ENCODE measurements around the gene COL6A1.
A peak's percentile ranks its signal among the peaks of the same experiment; 100 is the strongest.

COL6A1 gene

GRCh38 chr21:46035809-46036695, 54.5 kb downstream of the COL6A1 start:
- in situ Hi-C loops (cut with HindIII; ENCODE audit: low pct_ligation_motif_present, low sequenced_read_pairs): no loop called here
- H3K4me3 ChIP-seq (ENCODE audit: low read depth, low read length): no peak overlapping the region
- H3K36me3 ChIP-seq (replicated peaks): no peaks in the 10 kb centered on the region
- peak; percentile 40 for DNase-seq
- peak overlapping the region; percentile 17 for H3K27ac ChIP-seq
- no peak for TF ChIP-seq CTCF (IDR thresholded peaks at IDR 0.05; ENCODE audit: low read depth, low read length, missing control alignments)
- H3K27me3 ChIP-seq (replicated peaks): no peaks in the 10 kb centered on the region

GRCh38 chr21:46036696-46037330, 55.2 kb downstream of the COL6A1 start:
- no peaks in the 10 kb centered on the region for H3K36me3 ChIP-seq (replicated peaks)
- no peak for TF ChIP-seq CTCF (IDR thresholded peaks at IDR 0.05; ENCODE audit: low read depth, low read length, missing control alignments)
- H3K27ac ChIP-seq: peak overlapping the region; percentile 17
- in situ Hi-C loops (cut with HindIII; ENCODE audit: low pct_ligation_motif_present, low sequenced_read_pairs): no loop called here
- H3K4me3 ChIP-seq (ENCODE audit: low read depth, low read length): no peak overlapping the region
- H3K27me3 ChIP-seq (replicated peaks): no peaks in the 10 kb centered on the region
- no peak for DNase-seq

GRCh38 chr21:46037331-46038325, 56.1 kb downstream of the COL6A1 start:
- Histone ChIP-seq H3K36me3 (replicated peaks) (no peaks in the 10 kb centered on the region), H3K27ac (peak overlapping the region; percentile 84), H3K27me3 (replicated peaks) (no peaks in the 10 kb centered on the region), H3K4me3 (ENCODE audit: low read depth, low read length) (no peak overlapping the region)
- in situ Hi-C loops (cut with HindIII; ENCODE audit: low pct_ligation_motif_present, low sequenced_read_pairs): no loop called here
- DNase-seq: no peak
- TF ChIP-seq CTCF (IDR thresholded peaks at IDR 0.05; ENCODE audit: low read depth, low read length, missing control alignments): no peak

- H3K4me3 ChIP-seq (ENCODE audit: low read depth, low read length): no peak overlapping the region
- TF ChIP-seq CTCF (IDR thresholded peaks at IDR 0.05; ENCODE audit: low read depth, low read length, missing control alignments): no peak
- no peaks in the 10 kb centered on the region for H3K27me3 ChIP-seq (replicated peaks)
- H3K27ac ChIP-seq: peak overlapping the region; percentile 84
- in situ Hi-C loops (cut with HindIII; ENCODE audit: low pct_ligation_motif_present, low sequenced_read_pairs): no loop called here
- no peak for DNase-seq
- H3K36me3 ChIP-seq (replicated peaks): no peaks in the 10 kb centered on the region
These were observed 56.8 kb downstream of the COL6A1 start for GRCh38 chr21:46038341-46038829.

- Histone ChIP-seq H3K36me3 (replicated peaks) (no peaks in the 10 kb centered on the region), H3K27me3 (replicated peaks) (no peaks in the 10 kb centered on the region), H3K4me3 (ENCODE audit: low read depth, low read length) (no peak overlapping the region), H3K27ac (peak overlapping the region; percentile 84)
- peak; percentile 98 for DNase-seq
- in situ Hi-C loops (cut with HindIII; ENCODE audit: low pct_ligation_motif_present, low sequenced_read_pairs): no loop called here
- no peak for TF ChIP-seq CTCF (IDR thresholded peaks at IDR 0.05; ENCODE audit: low read depth, low read length, missing control alignments)
These were observed 57.4 kb downstream of the COL6A1 start for GRCh38 chr21:46038871-46039397.

All from brain microvascular endothelial cell (primary cell).